Measurements from ENCODE around the gene SLC4A3. TPM values are rescaled to one million over a fixed set of nuclear protein-coding genes. Genes with fewer than 3 reads are reported as not detected.

Gene SLC4A3
- total and polyA plus RNA-seq, 5 donors from 2014 or later: not detected

DNA sequence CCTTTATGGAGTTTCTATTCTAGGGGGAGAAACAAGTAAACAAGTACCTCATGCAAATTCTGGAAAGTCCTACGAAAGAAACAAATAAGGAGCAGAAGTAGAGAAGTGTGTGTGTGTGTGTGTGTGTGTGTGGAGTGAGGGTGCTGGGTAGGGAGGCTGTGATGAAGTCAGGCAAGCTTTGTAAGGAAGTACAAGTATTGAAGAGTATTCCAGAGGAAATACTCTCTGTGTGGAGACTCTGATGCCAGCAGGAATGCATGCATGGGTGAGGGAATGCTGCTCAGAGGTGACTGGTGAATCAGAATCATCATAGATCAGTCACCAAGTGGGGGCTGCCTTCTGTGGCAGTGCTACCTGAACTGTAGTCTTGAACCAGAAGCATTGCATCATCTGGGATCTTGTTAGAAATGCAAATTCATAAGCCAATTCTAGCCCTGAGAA lies 34.5 kb downstream of the SLC4A3 start:
- Histone ChIP-seq H3K27ac (ENCODE audit: insufficient read depth, low read length, poor library complexity, severe bottlenecking) (no peak overlapping the region), H3K9me3 (ENCODE audit: control insufficient read depth in 2 of 2, low read length in 2 of 2) (peaks cover 6% of the 10 kb centered on the region in 2 experiments), H3K36me3 (ENCODE audit: control insufficient read depth, insufficient read depth, low read length) (no peaks in the 10 kb centered on the region), H3K27me3 (ENCODE audit: control insufficient read depth, insufficient read depth, low read length) (peaks cover 11% of the 10 kb centered on the region), H3K4me1 (ENCODE audit: control insufficient read depth, insufficient read depth, low read length, poor library complexity, severe bottlenecking) (no peaks in the 10 kb centered on the region), H3K4me3 (ENCODE audit: low read depth, low read length) (no peak overlapping the region)
- ATAC-seq (ENCODE audit: low read depth in 2 of 2): no peak
- peak overlapping the region in 1 of 3 donors; percentile 27 for H3K27ac Mint-ChIP-seq
- no peak for DNase-seq
- H3K36me3 Mint-ChIP-seq: no peaks in the 10 kb centered on the region
- peaks cover 0 to 5% (median 0%) of the 10 kb centered on the region in 7 donors for H3K9me3 Mint-ChIP-seq
- peaks cover 17% of the 10 kb centered on the region for H3K27me3 Mint-ChIP-seq
- no peak overlapping the region for H3K4me3 Mint-ChIP-seq
- H3K4me1 Mint-ChIP-seq: no peaks in the 10 kb centered on the region

GRCh38 chr2:219662566-219662965 lies 35.1 kb downstream of the SLC4A3 start:
- H3K4me3 Mint-ChIP-seq: no peak overlapping the region
- H3K36me3 ChIP-seq (ENCODE audit: control insufficient read depth, insufficient read depth, low read length): no peaks in the 10 kb centered on the region
- no peak overlapping the region for H3K4me3 ChIP-seq (ENCODE audit: low read depth, low read length)
- ATAC-seq (ENCODE audit: low read depth in 2 of 2) (no peak), DNase-seq (no peak)
- H3K9me3 Mint-ChIP-seq: peaks cover 0 to 5% (median 0%) of the 10 kb centered on the region in 7 donors
- H3K9me3 ChIP-seq (ENCODE audit: control insufficient read depth in 2 of 2, low read length in 2 of 2): peaks cover 6% of the 10 kb centered on the region in 2 experiments
- no peaks in the 10 kb centered on the region for H3K4me1 ChIP-seq (ENCODE audit: control insufficient read depth, insufficient read depth, low read length, poor library complexity, severe bottlenecking)
- H3K27ac ChIP-seq (ENCODE audit: insufficient read depth, low read length, poor library complexity, severe bottlenecking): no peak overlapping the region
- H3K27me3 ChIP-seq (ENCODE audit: control insufficient read depth, insufficient read depth, low read length): peaks cover 8% of the 10 kb centered on the region
- no peak overlapping the region for H3K27ac Mint-ChIP-seq
- H3K27me3 Mint-ChIP-seq: peaks cover 17% of the 10 kb centered on the region
- H3K36me3 Mint-ChIP-seq: no peaks in the 10 kb centered on the region
- H3K4me1 Mint-ChIP-seq: no peaks in the 10 kb centered on the region

DNA sequence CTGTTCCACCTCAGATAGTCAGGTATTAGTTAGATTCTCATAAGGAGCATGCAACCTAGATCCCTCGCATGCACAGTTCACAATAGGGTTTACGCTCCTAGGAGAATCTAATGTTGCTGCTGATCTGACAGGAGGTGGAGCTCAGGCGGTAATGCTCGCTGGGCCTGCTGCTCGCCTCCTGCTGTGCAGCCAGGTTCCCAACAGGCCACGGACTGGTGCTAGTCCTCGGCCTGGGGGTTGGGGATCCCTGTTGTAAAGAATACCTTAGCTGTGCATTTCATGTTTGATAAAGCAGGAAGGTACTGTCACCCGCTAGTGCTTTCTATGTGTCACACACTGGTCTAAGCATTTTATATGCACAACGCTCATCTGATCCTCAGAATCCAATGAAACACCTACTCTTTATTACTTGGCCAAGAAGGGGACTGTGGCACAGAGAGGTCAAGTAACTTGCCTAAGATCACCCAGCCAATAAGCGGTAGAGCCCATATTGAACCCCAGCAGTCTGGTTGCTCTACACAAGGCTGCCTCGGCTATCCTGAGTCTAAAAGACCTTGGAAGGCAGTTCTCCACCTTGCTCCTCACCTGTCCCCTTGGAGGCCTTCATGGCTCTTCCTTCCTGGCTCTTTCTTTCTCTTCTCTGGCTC lies 35.8 kb downstream of the SLC4A3 start:
- H3K27me3 Mint-ChIP-seq: peaks cover 17% of the 10 kb centered on the region
- ATAC-seq (ENCODE audit: low read depth in 2 of 2): no peak

DNA sequence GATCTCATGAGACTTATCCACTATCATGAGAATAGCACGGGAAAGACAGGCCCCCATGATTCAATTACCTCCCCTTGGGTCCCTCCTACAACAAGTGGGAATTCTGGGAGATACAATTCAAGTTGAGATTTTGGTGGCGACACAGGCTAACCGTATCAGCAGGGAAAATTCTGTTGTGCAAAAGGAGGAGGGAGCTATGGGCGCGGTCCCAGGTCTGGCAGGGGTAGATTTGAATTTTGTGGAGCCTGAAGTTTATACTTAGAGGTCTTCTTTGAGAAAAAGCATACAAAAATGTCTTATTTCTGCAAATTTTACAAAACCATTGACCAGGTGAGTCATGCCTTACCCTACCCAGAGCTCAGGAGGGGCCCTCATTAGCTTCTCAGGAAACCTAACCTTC lies 36.6 kb downstream of the SLC4A3 start:
- Mint-ChIP-seq H3K9me3 (peaks cover 0 to 5% (median 0%) of the 10 kb centered on the region in 7 donors), H3K36me3 (no peaks in the 10 kb centered on the region), H3K4me1 (no peaks in the 10 kb centered on the region), H3K27me3 (peaks cover 17% of the 10 kb centered on the region), H3K4me3 (no peak overlapping the region), H3K27ac (no peak overlapping the region)
- no peak overlapping the region for H3K4me3 ChIP-seq (ENCODE audit: low read depth, low read length)
- no peak overlapping the region for H3K27ac ChIP-seq (ENCODE audit: insufficient read depth, low read length, poor library complexity, severe bottlenecking)
- H3K4me1 ChIP-seq (ENCODE audit: control insufficient read depth, insufficient read depth, low read length, poor library complexity, severe bottlenecking): no peaks in the 10 kb centered on the region
- peaks cover 2% of the 10 kb centered on the region for H3K27me3 ChIP-seq (ENCODE audit: control insufficient read depth, insufficient read depth, low read length)
- DNase-seq (no peak), ATAC-seq (ENCODE audit: low read depth in 2 of 2) (no peak)
- no peaks in the 10 kb centered on the region for H3K36me3 ChIP-seq (ENCODE audit: control insufficient read depth, insufficient read depth, low read length)
- peaks cover 6% of the 10 kb centered on the region in 2 experiments for H3K9me3 ChIP-seq (ENCODE audit: control insufficient read depth in 2 of 2, low read length in 2 of 2)

More for the DNA sequence above, 35.8 kb downstream of the SLC4A3 start:
- H3K4me1 ChIP-seq (ENCODE audit: control insufficient read depth, insufficient read depth, low read length, poor library complexity, severe bottlenecking): no peaks in the 10 kb centered on the region
- no peak for DNase-seq
- peaks cover 6% of the 10 kb centered on the region in 2 experiments for H3K9me3 ChIP-seq (ENCODE audit: control insufficient read depth in 2 of 2, low read length in 2 of 2)
- H3K27ac Mint-ChIP-seq: no peak overlapping the region
- no peak overlapping the region for H3K4me3 Mint-ChIP-seq
- no peaks in the 10 kb centered on the region for H3K4me1 Mint-ChIP-seq
- no peaks in the 10 kb centered on the region for H3K36me3 ChIP-seq (ENCODE audit: control insufficient read depth, insufficient read depth, low read length)
- no peak overlapping the region for H3K27ac ChIP-seq (ENCODE audit: insufficient read depth, low read length, poor library complexity, severe bottlenecking)
- H3K36me3 Mint-ChIP-seq: no peaks in the 10 kb centered on the region
- H3K4me3 ChIP-seq (ENCODE audit: low read depth, low read length): no peak overlapping the region
- H3K27me3 ChIP-seq (ENCODE audit: control insufficient read depth, insufficient read depth, low read length): peaks cover 4% of the 10 kb centered on the region
- H3K9me3 Mint-ChIP-seq: peaks cover 0 to 5% (median 0%) of the 10 kb centered on the region in 7 donors

- Mint-ChIP-seq H3K27ac (no peak overlapping the region), H3K36me3 (no peaks in the 10 kb centered on the region), H3K4me3 (no peak overlapping the region), H3K27me3 (peaks cover 12% of the 10 kb centered on the region), H3K4me1 (no peaks in the 10 kb centered on the region), H3K9me3 (peaks cover 0 to 3% (median 0%) of the 10 kb centered on the region in 7 donors)
- Histone ChIP-seq H3K27ac (ENCODE audit: insufficient read depth, low read length, poor library complexity, severe bottlenecking) (no peak overlapping the region), H3K9me3 (ENCODE audit: control insufficient read depth in 2 of 2, low read length in 2 of 2) (peaks cover 6% of the 10 kb centered on the region in 2 experiments), H3K36me3 (ENCODE audit: control insufficient read depth, insufficient read depth, low read length) (no peaks in the 10 kb centered on the region), H3K27me3 (ENCODE audit: control insufficient read depth, insufficient read depth, low read length) (peaks cover 2% of the 10 kb centered on the region), H3K4me1 (ENCODE audit: control insufficient read depth, insufficient read depth, low read length, poor library complexity, severe bottlenecking) (no peaks in the 10 kb centered on the region), H3K4me3 (ENCODE audit: low read depth, low read length) (no peak overlapping the region)
- no peak for DNase-seq
- ATAC-seq (ENCODE audit: low read depth in 2 of 2): no peak
Measured at GRCh38 chr2:219664944-219665343, 37.5 kb downstream of the SLC4A3 start.

- H3K4me1 Mint-ChIP-seq: no peaks in the 10 kb centered on the region
- no peak overlapping the region for H3K4me3 ChIP-seq (ENCODE audit: low read depth, low read length)
- ATAC-seq (ENCODE audit: low read depth in 2 of 2) (no peak), DNase-seq (no peak)
- H3K4me3 Mint-ChIP-seq: no peak overlapping the region
- H3K27ac ChIP-seq (ENCODE audit: insufficient read depth, low read length, poor library complexity, severe bottlenecking): no peak overlapping the region
- H3K4me1 ChIP-seq (ENCODE audit: control insufficient read depth, insufficient read depth, low read length, poor library complexity, severe bottlenecking): no peaks in the 10 kb centered on the region
- H3K9me3 ChIP-seq (ENCODE audit: control insufficient read depth in 2 of 2, low read length in 2 of 2): peaks cover under 1 to 6% of the 10 kb centered on the region in 2 experiments
- peaks cover 2% of the 10 kb centered on the region for H3K27me3 ChIP-seq (ENCODE audit: control insufficient read depth, insufficient read depth, low read length)
- H3K27me3 Mint-ChIP-seq: peaks cover 11% of the 10 kb centered on the region
- H3K9me3 Mint-ChIP-seq: peaks cover 0 to 3% (median 0%) of the 10 kb centered on the region in 7 donors
- H3K27ac Mint-ChIP-seq: no peak overlapping the region
- no peaks in the 10 kb centered on the region for H3K36me3 ChIP-seq (ENCODE audit: control insufficient read depth, insufficient read depth, low read length)
- no peaks in the 10 kb centered on the region for H3K36me3 Mint-ChIP-seq
Measured at GRCh38 chr2:219665926-219666325, 38.5 kb downstream of the SLC4A3 start.

GRCh38 chr2:219668316-219668715 lies 40.9 kb downstream of the SLC4A3 start:
- ATAC-seq (ENCODE audit: low read depth in 2 of 2) (no peak), DNase-seq (no peak)
- Histone ChIP-seq H3K9me3 (ENCODE audit: control insufficient read depth in 2 of 2, low read length in 2 of 2) (no peaks in the 10 kb centered on the region), H3K27ac (ENCODE audit: insufficient read depth, low read length, poor library complexity, severe bottlenecking) (no peak overlapping the region), H3K27me3 (ENCODE audit: control insufficient read depth, insufficient read depth, low read length) (no peaks in the 10 kb centered on the region), H3K4me3 (ENCODE audit: low read depth, low read length) (no peak overlapping the region), H3K36me3 (ENCODE audit: control insufficient read depth, insufficient read depth, low read length) (no peaks in the 10 kb centered on the region), H3K4me1 (ENCODE audit: control insufficient read depth, insufficient read depth, low read length, poor library complexity, severe bottlenecking) (no peaks in the 10 kb centered on the region)
- no peak overlapping the region for H3K4me3 Mint-ChIP-seq
- no peaks in the 10 kb centered on the region for H3K9me3 Mint-ChIP-seq
- no peaks in the 10 kb centered on the region for H3K36me3 Mint-ChIP-seq
- peaks cover 25% of the 10 kb centered on the region for H3K27me3 Mint-ChIP-seq
- no peak overlapping the region for H3K27ac Mint-ChIP-seq
- no peaks in the 10 kb centered on the region for H3K4me1 Mint-ChIP-seq

- Histone ChIP-seq H3K27me3 (ENCODE audit: control insufficient read depth, insufficient read depth, low read length) (no peaks in the 10 kb centered on the region), H3K9me3 (ENCODE audit: control insufficient read depth in 2 of 2, low read length in 2 of 2) (no peaks in the 10 kb centered on the region), H3K36me3 (ENCODE audit: control insufficient read depth, insufficient read depth, low read length) (no peaks in the 10 kb centered on the region), H3K4me1 (ENCODE audit: control insufficient read depth, insufficient read depth, low read length, poor library complexity, severe bottlenecking) (no peaks in the 10 kb centered on the region), H3K27ac (ENCODE audit: insufficient read depth, low read length, poor library complexity, severe bottlenecking) (no peak overlapping the region), H3K4me3 (ENCODE audit: low read depth, low read length) (no peak overlapping the region)
- peaks cover 0 to 4% (median 0%) of the 10 kb centered on the region in 7 donors for H3K9me3 Mint-ChIP-seq
- no peak for DNase-seq
- ATAC-seq (ENCODE audit: low read depth in 2 of 2): no peak
- peaks cover 25% of the 10 kb centered on the region for H3K27me3 Mint-ChIP-seq
- no peaks in the 10 kb centered on the region for H3K4me1 Mint-ChIP-seq
- no peaks in the 10 kb centered on the region for H3K36me3 Mint-ChIP-seq
- no peak overlapping the region for H3K27ac Mint-ChIP-seq
- no peak overlapping the region for H3K4me3 Mint-ChIP-seq
Measured at GRCh38 chr2:219670386-219670785, 43.0 kb downstream of the SLC4A3 start.
